NCI-H774 (cell line): ENCODE data around the gene TTLL5.
"Not testable (repeated sequence)": the region's sequence is repeated elsewhere in the genome, so short reads cannot be mapped to it uniquely, and the experiment has no call there.

Experiments used
- DNase-seq: peaks from one replicate; lab custom pipeline; 2025; lab: John Stamatoyannopoulos, UW

TTLL5 gene

DNA sequence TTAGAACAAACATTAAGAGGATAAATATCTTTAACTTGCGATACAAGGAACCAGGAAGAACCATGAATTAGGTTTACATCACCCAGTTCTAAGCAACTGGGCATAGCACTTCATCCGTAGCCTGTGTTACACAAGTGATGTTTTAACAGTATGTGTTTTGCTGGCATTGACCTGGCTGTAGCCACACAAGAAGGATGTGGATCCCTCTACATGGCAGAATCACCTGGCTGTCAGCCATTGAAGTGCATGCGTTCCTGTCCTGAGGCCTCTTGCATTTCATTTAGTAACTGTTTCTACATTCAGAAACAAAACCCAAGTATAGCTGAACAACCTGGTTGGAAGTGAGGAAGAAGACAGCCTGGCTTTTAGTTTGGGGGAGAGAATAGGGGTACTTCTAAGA is 248.6 kb downstream of the TTLL5 start:
- no peak for DNase-seq

DNA sequence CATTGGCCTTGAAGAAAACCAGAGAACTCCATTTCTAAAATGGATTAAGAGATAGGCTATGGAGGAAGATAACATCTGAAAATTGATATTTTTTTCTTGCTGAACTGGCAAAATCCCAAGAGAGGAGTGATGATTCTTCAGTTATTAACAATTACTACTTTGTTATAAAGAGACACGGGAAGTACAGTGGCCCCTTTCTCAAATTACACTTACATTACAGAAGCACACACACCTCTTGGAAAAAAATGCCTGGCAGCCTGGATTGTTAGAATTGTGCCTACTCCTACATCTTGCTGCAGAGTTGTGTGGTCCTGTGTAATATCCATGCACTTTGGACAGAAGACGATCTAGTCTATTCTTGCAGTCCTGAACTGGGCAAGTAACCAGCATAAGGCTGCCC is 249.0 kb downstream of the TTLL5 start:
- no peak for DNase-seq

DNA sequence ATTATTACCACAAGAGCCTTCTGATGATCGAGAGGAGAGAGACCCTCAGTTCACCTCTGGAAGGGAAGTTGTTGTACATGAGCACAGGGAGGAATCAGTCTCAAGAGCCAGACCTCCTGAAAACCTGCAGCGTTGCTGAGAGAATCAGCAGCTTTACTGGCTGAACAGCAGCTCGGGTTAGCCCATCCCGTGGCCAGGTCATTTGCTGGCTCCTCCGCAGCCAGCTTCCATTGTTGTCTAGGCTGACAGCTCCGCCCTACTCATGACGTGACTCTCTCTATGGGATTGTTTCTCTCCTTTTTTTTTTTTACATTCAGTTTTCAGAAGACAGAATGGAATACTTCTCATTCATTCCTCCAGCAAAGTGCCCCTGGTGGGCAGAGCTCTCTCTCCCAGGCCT is 250.8 kb downstream of the TTLL5 start:
- DNase-seq: no peak

DNA sequence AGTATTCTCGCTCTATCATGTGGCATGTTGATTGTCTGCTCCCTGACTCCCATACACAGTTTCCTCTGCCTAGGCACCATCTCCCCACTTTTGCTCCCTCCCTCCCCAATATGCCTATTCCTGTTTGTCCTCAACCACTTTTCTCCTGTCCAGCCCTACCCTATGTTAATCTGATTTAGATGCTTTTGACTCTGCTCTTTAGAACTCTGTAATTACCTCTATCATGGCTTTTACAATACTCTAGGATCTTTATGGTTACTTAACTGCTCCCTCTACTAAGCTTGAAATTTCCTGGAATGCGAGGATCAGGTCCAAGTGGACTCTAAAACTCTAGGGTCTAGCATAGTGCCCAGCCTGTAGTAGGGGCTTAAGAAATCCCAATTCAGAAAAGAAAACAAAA is 252.1 kb downstream of the TTLL5 start:
- no peak for DNase-seq

DNA sequence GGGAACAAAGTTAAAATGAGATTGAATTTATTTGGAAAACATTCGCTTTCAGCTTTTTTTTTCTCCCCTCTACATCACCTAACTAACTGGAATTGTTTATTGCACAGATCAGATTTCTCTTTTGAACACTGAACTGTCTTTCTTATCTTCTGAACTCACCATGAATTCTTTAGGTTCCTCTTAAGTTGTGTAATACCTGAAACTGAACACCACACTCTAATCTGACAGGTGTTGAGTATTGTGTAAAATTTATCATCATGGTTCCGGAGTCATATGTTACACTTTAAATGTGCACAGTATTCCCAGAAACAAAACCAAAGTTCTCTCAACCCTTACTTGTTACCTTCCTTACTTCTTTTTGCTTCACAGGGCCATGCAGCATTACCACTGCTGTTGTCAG is 254.0 kb downstream of the TTLL5 start:
- no peak for DNase-seq

DNA sequence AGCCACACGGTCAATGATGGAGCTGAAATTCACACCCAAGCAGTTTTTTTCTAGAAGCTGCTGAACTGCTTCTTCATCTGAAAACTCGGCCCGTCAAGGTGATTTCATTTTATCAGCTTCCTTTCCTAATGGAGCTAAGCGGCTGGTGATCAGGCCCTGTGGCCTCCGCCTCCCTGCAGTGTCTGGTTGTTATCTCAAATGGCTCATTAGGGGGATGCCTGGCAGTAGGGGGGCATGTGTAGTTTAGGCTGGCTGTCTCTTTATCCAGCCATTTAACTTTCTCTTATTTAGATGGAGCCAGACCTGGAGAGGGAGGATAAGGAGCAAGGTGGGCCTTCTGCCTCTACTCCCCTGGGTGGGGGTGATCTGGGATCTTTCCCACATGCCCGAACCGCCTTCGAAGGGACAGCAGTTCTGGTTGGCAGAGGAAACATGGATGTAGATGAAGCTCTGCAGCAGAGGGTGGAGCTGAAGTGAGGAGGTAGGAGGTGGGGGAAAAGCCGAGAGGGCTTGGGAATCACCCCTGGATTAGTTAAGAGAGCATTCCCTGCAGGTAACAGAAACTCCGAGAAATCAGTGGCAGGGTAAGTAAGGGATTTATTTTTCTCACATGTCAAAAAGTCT is 256.4 kb downstream of the TTLL5 start:
- DNase-seq: no peak

DNA sequence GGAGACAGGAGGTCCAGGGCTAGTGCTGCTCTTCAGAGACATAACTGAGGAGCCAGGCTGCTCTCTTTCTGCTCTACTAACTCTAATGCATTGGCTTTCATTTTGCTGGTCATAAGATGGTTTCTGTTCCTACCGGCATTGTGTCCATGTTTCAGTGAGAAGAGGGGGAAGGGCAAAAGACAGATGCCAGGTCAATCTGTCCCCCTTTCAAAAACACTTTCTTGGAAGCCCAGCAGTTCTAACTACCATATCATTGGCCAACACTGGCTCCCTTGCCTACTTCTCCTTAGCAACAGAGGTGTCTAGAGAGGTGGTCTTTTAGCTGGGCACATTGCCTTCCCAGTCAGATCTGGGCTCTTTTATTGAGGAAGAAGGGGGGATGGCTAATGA is 256.9 kb downstream of the TTLL5 start:
- DNase-seq: no peak

DNA sequence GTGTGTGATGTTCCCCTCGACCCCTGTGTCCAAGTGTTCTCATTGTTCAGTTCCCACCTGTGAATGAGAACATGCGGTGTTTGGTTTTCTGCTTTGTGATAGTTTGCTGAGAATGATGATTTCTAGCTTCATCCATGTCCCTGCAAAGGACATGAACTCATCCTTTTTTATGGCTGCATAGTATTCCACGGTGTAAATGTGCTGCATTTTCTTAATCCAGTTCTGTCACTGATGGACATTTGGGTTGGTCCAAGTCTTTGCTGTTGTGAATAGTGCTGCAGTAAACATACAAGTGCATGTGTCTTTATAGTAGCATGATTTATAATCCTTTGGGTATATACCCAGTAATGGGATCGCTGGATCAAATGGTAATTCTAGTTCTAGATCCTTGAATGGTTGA is 259.4 kb downstream of the TTLL5 start:
- DNase-seq: not testable (repeated sequence)

DNA sequence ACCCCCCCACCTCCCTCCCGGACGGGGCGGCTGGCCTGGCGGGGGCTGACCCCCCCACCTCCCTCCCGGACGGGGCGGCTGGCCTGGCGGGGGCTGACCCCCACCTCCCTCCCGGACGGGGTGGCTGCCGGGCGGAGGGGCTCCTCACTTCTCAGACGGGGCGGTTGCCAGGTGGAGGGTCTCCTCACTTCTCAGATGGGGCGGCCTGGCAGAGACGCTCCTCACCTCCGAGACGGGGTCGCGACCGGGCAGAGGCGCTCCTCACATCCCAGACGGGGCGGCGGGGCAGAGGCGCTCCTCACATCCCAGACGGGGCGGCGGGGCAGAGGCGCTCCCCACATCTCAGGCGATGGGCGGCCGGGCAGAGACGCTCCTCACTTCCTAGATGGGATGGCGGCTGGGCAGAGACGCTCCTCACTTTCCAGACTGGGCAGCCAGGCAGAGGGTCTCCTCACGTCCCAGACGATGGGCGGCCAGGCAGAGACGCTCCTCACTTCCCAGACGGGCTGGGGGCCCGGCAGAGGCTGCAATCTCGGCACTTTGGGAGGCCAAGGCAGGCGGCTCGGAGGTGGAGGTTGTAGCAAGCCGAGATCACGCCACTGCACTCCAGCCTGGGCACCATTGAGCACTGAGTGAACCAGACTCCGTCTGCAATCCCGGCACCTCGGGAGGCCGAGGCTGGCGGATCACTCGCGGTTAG is 264.2 kb downstream of the TTLL5 start:
- not testable (repeated sequence) for DNase-seq

DNA sequence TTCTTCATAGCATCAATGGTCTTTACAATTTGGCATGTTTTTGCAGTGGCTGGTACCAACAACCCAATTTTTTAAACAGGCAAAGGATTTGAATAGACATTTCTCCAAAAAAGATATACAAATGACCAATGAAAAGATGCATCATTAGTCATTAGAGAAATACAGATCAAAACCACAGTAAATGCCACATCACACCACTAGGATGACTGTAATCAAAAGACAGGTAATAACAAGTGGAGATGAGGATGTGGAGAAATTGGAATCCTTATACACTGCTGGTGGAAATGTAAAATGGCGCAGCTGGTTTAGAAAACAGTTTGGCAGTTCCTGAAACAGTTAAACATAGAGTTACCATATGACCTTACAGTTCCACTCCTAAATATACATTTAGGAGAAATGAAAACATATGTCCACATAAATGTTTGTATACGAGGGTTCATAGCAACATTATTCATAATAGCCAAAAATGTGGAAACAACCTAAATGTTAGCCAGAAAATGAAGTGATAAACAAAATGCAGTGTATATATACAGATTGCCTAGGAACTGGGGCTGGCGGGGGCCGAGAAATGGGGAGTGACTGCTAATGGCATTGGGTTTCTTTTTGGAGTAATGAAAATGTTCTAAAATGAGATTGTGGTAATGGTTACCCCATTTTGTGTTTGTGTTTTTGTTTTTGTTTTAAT is 265.5 kb downstream of the TTLL5 start:
- no peak for DNase-seq

DNA sequence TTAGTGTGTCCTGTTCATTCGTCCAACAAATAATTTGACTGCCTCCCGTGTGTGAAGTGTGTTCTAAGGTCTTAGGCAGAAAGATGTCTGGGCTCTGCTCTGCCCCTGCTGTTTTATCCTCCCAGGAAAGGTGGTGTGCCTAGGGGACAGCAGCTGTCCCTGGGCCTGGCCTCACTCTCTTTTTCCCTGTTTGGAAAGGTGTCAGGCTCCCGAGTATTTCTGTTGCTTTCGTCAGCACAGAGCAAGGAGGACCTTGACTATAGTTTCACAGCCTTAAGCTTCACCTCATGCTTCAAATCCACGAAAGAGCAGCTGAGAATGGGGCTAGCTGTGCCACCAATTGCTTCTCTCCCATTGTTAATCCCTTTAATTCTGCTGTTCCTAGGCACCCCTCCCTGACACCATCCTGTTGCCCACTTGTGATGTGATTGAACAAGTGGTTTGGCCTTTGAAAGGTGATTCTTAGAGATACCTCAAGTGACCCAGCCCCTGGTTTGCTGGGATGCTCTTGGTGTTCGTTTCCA is 266.6 kb downstream of the TTLL5 start:
- DNase-seq: no peak

DNA sequence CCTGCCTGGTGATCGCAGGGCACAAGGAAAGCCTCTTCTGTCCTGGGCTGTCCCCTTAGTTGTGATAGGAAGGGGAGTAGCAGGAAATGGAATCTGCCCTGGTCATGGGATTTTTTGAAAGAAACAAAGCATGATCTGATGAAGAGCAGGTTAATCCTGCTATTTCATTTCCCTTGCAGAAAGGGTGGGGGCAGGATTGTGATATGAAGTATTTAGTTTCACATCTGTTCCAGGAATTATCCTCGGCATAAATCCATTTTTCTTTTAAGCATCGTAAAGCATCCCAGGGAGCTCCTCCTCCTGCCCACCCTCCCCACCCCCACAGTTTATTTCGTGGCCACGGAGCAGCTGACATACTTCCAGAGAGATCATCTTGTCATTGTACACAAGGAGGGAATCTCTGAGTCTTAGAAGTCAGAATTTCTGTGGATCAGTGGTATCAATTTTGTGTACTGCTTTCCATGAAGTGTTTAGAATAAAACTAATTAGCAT is 267.7 kb downstream of the TTLL5 start:
- DNase-seq: no peak

DNA sequence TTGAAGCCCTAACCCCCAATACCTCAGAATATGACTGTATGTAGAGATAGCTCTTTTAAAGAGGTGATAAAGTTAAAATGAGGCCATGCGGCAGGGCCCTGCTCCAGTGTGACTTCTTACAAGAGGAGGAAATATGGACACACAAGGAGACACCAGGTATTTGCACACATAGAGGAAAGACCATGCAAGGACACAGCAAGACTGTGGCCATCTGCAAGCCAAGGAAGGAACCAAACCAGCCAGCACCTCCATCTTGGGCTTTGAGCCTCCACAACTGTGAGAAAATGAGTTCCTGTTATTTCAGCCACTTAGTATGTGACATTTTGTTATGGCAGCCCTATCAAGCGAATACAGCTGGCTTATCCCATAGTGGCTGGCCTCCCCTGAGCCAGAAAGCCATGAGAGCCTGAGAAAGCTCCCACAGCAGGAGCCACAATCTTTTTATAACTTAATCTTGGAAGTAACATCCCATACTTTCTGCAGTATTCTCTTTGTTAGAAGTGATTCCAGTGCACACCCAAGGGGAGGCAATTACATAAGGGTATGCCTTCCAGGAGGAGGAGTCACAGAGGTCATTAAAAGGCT is 272.8 kb downstream of the TTLL5 start:
- no peak for DNase-seq

DNA sequence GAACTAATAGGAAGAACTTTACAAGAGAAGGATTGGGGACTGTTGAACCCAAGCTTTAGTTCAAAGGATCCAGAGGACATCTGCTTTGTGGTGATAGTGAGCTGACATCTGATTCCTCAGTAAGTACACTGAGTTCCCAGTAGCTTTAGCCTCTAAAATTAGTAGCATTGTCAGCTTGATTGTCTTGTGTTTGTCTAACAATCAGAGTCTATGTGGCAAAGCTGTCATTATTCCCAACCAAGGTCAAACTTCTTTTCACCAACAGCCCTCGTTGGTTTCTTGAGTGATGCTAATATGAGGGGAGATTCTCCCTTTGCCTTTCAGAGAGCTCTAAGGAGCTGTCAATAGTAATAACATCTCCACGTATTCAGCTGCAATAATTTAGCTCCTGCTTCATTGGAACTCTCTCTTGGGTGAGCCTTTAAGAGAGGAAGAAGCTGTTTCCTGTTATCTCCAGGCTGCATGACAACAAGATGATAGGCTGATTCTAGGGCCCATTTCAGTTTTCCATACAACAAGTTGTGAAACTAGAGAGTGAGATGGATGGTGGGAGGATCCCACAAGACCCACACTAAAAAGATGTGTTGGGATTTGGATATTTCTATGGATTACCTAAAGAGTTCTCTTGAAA is 274.1 kb downstream of the TTLL5 start:
- no peak for DNase-seq

DNA sequence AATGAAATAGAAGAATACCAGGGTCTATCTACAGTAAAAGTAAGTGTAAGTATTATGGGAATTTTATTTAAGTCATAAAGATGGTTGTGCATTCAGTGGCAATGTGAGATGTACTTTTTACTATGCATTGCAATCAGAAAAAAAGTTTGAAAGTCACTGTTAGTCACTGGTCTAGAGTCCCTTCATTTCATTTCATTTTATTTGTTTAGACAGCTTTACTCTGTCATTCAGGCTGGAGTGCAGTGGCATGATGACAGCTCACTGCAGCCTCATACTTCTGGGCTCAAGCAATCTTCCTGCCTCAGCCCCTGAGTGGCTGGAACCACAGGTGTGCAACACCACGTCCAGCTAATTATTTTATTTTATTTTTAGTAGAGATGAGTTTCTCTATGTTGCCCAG is 278.2 kb downstream of the TTLL5 start:
- no peak for DNase-seq

DNA sequence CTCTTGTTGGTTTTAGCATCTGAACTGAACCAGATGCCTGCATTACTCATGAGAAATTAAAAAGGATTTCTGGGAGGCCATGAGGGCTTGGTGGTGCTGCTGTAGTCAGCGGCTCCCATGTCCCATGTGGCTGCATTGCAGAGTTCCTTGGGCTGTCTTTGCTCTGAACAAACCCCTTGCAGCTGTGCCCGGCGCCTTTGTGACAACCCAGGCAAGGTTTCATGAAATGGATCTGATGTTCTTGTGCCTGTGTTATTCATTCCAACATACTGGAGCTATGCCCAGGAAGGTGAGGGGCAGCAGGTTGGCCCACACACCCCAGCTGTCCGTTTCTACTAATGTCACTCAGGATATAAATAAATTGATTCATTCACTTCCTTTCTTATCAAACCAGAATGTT is 280.0 kb downstream of the TTLL5 start:
- DNase-seq: no peak

DNA sequence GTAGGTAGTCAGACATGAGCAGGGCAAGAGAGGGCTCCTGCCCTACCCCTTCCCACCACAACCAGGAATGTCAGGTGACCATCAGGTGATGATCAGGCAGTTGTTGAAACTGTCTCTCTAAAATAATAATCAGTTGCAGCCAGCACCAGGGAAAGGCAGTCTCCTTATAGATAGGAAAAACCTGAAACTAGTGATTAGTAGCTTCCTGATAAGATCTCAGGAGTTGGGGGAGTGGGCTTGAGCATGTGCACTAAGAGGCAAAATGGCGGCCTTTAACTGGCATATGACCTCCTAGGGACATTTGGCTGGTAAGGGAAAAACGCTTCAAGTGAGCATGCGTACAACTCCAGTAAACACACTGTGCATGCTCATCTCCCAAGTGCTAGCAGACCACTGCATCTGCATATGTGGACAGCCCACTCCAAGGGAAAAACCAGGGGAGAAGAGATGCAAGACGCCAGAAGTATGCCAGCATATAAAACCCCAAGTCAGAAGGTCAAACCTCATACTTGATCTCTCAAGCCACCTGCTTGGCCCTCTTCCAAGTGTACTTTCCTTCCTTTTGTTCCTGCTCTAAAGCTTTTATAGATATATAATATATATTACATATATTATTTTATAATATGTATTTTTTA is 283.7 kb downstream of the TTLL5 start:
- DNase-seq: no peak

DNA sequence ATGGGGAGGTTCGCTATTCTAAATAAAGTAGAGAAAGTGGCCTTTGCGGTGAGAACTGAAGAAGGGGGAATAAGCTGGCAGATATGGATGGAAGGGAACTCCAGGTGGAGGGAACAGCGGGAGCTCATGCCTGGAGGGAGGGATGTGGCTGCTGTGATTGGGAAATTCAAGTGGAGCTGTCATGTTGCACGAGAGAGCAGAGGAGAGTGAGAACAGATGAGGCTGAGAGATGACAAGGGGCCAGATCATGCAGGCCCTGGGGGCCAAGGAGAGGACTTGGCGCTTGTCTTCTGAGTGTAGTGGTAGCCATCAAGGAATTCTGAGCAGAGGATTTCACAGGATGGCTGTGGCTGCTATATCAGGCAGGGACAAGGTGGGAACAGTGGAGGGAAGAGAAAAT is 285.7 kb downstream of the TTLL5 start:
- DNase-seq: no peak

DNA sequence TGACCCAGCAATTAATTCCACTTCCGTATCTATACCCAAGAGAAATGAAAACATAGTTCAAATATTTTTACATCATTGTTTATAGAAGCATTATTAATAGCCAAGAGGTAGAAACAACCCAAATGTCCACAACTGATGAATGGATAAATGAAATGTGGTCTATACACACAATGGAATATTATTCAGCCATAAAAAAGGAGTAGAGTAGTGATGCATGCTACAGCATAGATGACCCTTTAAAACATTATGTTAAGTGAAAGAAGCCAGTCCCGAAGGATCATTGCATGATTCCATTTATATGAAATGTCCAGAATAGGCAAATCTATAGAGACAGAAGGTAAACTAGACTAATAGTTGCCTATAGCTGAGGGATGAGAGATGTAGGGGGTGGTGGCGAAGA is 291.4 kb downstream of the TTLL5 start:
- DNase-seq: no peak

DNA sequence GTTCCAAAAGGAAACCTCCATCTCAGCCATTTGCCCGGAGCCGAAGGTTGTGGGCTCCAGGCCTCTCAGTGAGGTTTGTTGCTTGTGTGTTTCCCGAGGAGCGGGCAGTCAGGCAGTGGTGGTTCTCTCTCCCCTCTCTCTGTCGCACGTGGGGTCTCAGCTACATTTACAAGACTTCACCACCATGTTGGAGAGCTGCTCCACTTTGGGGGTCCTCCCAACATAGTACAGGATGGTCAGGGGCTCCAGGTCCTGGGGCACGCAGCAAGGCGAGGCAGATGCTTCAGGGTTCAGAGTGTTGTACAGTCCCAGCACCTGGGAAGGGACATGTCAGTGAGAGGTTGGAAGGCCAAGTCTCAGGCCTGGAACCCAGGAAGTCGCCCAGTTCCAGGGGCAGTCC is 298.0 kb downstream of the TTLL5 start:
- no peak for DNase-seq

DNA sequence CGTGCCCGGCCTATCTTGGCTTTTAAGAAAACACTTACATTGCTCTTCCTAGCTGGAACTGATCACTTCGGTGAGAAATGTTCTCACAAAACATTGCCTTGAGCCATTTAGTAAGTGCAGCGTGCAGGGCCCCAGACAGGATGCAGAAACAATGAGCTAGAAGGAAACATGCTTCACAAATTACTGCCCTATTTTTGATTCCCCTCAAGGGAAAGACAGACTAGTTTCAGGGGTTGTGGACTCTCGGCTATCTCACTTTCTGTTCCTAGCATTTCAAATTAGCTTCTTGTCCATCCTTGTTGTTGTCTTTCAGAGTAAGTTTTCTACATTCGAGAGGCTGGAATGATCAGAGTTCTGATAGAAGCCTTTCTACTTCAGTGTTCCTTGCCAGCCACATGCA is 299.2 kb downstream of the TTLL5 start:
- no peak for DNase-seq

DNA sequence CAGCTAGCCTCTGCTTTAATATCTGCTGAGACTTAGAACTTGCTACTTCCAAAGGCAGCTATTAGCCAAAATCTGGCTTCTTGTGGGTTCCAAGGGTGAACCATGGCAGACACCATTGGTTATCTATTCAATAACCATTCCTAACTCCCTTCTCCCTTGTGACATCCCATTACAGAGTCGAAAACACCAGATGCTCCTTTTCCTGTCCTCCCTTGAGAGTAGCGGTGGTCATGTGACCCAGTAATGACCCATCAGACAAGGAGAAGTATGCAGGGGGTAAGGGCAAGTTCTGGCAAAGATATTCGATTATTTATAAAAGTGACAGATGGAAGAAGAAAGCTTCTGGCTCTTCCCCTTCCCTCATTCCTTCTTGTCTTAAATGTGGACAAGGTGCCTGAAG is 300.6 kb downstream of the TTLL5 start:
- no peak for DNase-seq
